Sigmoid colon (tissue), 7 donors: ENCODE results near the gene LIPG. TPM values are rescaled to one million over a fixed set of nuclear protein-coding genes. Genes with fewer than 3 reads are reported as not detected.

Experiments
- DNase-seq: peaks from one replicate; pipeline ENCODE4 v3.0.0-alpha.2; 2019
- H3K27ac ChIP-seq, 4 donors: fragments of 200-600 bp; sonication (generic); one replicate each; pipeline ENCODE4 v1.5.1; 2016 to 2019; ENCODE audit warnings: mild to moderate bottlenecking in 1 of 4
- H3K27me3 ChIP-seq, 3 donors: fragments of 200-600 bp; sonication (generic); one replicate each; pipeline ENCODE4 v1.5.1; 2019; ENCODE audit warnings: mild to moderate bottlenecking in 1 of 3
- H3K36me3 ChIP-seq, 4 donors: fragments of 200-600 bp; sonication (generic); one replicate each; pipeline ENCODE4 v1.5.1; 2016 to 2019
- H3K4me1 ChIP-seq, 4 donors: fragments of 200-600 bp; sonication (generic); one replicate each; pipeline ENCODE4 v1.5.1; 2017 to 2019
- H3K4me3 ChIP-seq, 4 donors: fragments of 200-600 bp; sonication (generic); one replicate each; pipeline ENCODE4 v1.5.1; 2017 to 2019; ENCODE audit warnings: mild to moderate bottlenecking in 2 of 4, moderate library complexity in 1 of 4
- H3K9me3 ChIP-seq, 4 donors: fragments of 200-600 bp in 3 of 4; sonication (generic) in 3 of 4; one replicate each; pipeline versions ENCODE4 v1.5.1 to v1.6.1; 2013 to 2019
- CTCF ChIP-seq, 4 experiments: fragments of 450-650 bp in 3 of 4; fragments of 200-600 bp in 1 of 4; IDR thresholded peaks; one replicate each; pipeline ENCODE4 v1.5.1; 2016 to 2019; ENCODE audit warnings: antibody characterized with exemption in 4 of 4, mild to moderate bottlenecking in 3 of 4, moderate library complexity in 2 of 4
- EP300 ChIP-seq, 4 donors: sonication (generic); formaldehyde crosslinking; IDR thresholded peaks; one replicate each; pipeline ENCODE4 v1.6.1; 2017; ENCODE audit warnings: antibody characterized with exemption in 4 of 4
- POLR2A ChIP-seq, 2 donors: fragments of 450-650 bp; IDR thresholded peaks; one replicate each; pipeline ENCODE4 v1.6.1; 2016; ENCODE audit warnings: antibody characterized with exemption in 2 of 2, mild to moderate bottlenecking in 2 of 2, moderate library complexity in 2 of 2
- POLR2AphosphoS5 ChIP-seq, 4 donors: sonication (generic); formaldehyde crosslinking; IDR thresholded peaks; one replicate each; pipeline ENCODE4 v1.6.1; 2017; ENCODE audit warnings: antibody characterized with exemption in 4 of 4
- WGBS, 2 donors: extraction: QIAGEN DNeasy Blood & Tissue Kit; methylation state at CpG; one replicate each; pipeline ENCODE4 v1.1.7; 2013; 5-methylcytosine and 5-hydroxymethylcytosine counted together
- intact Hi-C: fragments of 100-400 bp; cut with DNase I; formaldehyde crosslinking; loops from one replicate; pipeline ENCODE4 v1.15.1; 2023
- polyA plus RNA-seq, 3 donors: library from polyadenylated mRNA; stranded (reverse); fragments of 200-250 nt; gene quantifications; one replicate each; pipeline ENCODE4 v1.2.3, GENCODE V29; 2013
- total RNA-seq, 4 donors: library from RNA; depleted of rRNA; stranded (reverse); fragments of >200 nt; gene quantifications; one replicate each; pipeline ENCODE4 v1.1.0, GENCODE V29; 2016
- donor health status: healthy with polysubstance abuse.
- donor health status: Bipolar disorder and iron deficiency.
- donor health status: healthy.

The LIPG gene
- total and polyA plus RNA-seq, 7 donors: under 0.01 to 21.9 (median 2.4) TPM

GRCh38 chr18:49566217-49566770, 4.4 kb downstream of the LIPG start:
- no peaks in the 10 kb centered on the region for H3K9me3 ChIP-seq
- TF ChIP-seq POLR2AphosphoS5 (IDR thresholded peaks at IDR 0.05) (no peak), CTCF (IDR thresholded peaks at IDR 0.05) (no peak), EP300 (IDR thresholded peaks at IDR 0.05) (no peak), POLR2A (IDR thresholded peaks at IDR 0.05) (no peak)
- H3K4me3 ChIP-seq: no peak overlapping the region
- 83 to 88% methylated on average over 3 of the region's 3 CpGs for WGBS, 2 donors
- peaks cover 0 to 30% (median 4%) of the 10 kb centered on the region in 3 donors for H3K27me3 ChIP-seq
- H3K4me1 ChIP-seq: peaks cover 0 to 26% (median 23%) of the 10 kb centered on the region in 4 donors
- DNase-seq: no peak
- intact Hi-C loops: no loop called here
- no peaks in the 10 kb centered on the region for H3K36me3 ChIP-seq
- H3K27ac ChIP-seq: no peak overlapping the region

- Histone ChIP-seq H3K27me3 (peaks cover 0 to 23% (median 0%) of the 10 kb centered on the region in 3 donors), H3K4me1 (peaks cover 0 to 19% (median 16%) of the 10 kb centered on the region in 4 donors), H3K27ac (no peak overlapping the region), H3K9me3 (no peaks in the 10 kb centered on the region), H3K36me3 (no peaks in the 10 kb centered on the region), H3K4me3 (no peak overlapping the region)
- 95 to 96% methylated on average over 2 of the region's 2 CpGs for WGBS, 2 donors
- TF ChIP-seq POLR2AphosphoS5 (IDR thresholded peaks at IDR 0.05) (no peak), EP300 (IDR thresholded peaks at IDR 0.05) (no peak), CTCF (IDR thresholded peaks at IDR 0.05) (no peak)
- DNase-seq: no peak
- intact Hi-C loops: no loop called here
These were observed 5.1 kb downstream of the LIPG start for GRCh38 chr18:49566985-49567384.

GRCh38 chr18:49569724-49570123, 7.9 kb downstream of the LIPG start:
- intact Hi-C loops: no loop called here
- peaks cover 0 to 6% (median 2%) of the 10 kb centered on the region in 4 donors for H3K4me1 ChIP-seq
- DNase-seq: no peak
- no peak overlapping the region for H3K27ac ChIP-seq
- 87 to 97% methylated on average over 6 of the region's 6 CpGs for WGBS, 2 donors
- H3K27me3 ChIP-seq: no peaks in the 10 kb centered on the region
- H3K36me3 ChIP-seq: no peaks in the 10 kb centered on the region
- no peak for TF ChIP-seq POLR2A (IDR thresholded peaks at IDR 0.05)
- TF ChIP-seq EP300 (IDR thresholded peaks at IDR 0.05): no peak
- TF ChIP-seq CTCF (IDR thresholded peaks at IDR 0.05): no peak
- no peak for TF ChIP-seq POLR2AphosphoS5 (IDR thresholded peaks at IDR 0.05)
- H3K9me3 ChIP-seq: no peaks in the 10 kb centered on the region
- H3K4me3 ChIP-seq: no peak overlapping the region

- TF ChIP-seq CTCF (IDR thresholded peaks at IDR 0.05): no peak
- no peak for TF ChIP-seq POLR2A (IDR thresholded peaks at IDR 0.05)
- no peak for TF ChIP-seq EP300 (IDR thresholded peaks at IDR 0.05)
- no peak for TF ChIP-seq POLR2AphosphoS5 (IDR thresholded peaks at IDR 0.05)
- Histone ChIP-seq H3K4me3 (no peak overlapping the region), H3K36me3 (no peaks in the 10 kb centered on the region), H3K27ac (no peak overlapping the region), H3K4me1 (peaks cover 0 to under 1% (median under 1%) of the 10 kb centered on the region in 4 donors), H3K27me3 (no peaks in the 10 kb centered on the region), H3K9me3 (no peaks in the 10 kb centered on the region)
- 75 to 85% methylated on average over 5 of the region's 5 CpGs for WGBS, 2 donors
- DNase-seq: no peak
- intact Hi-C loops: no loop called here
These were observed 9.0 kb downstream of the LIPG start for GRCh38 chr18:49570836-49571235.
